ENCODE data around the gene OSBPL1A. TPM values are rescaled to one million over a fixed set of nuclear protein-coding genes. Genes with fewer than 3 reads are reported as not detected.

The OSBPL1A gene
- total and polyA plus RNA-seq, 10 of the 15 experiments (the other 5 are each of a cell fraction or from before 2014, with no cell fraction given) = 0.02 to 0.83 (median 0.11) TPM; not detected in 6

GRCh38 chr18:24204904-24205303 is 192.7 kb downstream of the OSBPL1A start:
- Histone ChIP-seq H3K36me3 (ENCODE audit: control insufficient read depth in 2 of 2, insufficient read depth in 2 of 2, low read length in 1 of 2) (no peaks in the 10 kb centered on the region), H3K4me3 (no peak overlapping the region), H3K4me1 (ENCODE audit: control insufficient read depth, insufficient read depth, low read length) (no peaks in the 10 kb centered on the region), H2AFZ (ENCODE audit: control insufficient read depth, low read depth, low read length) (no peak overlapping the region), H3K9ac (ENCODE audit: control insufficient read depth, insufficient read depth, low read length) (no peak overlapping the region), H3K79me2 (ENCODE audit: control insufficient read depth, insufficient read depth, low read length) (no peaks in the 10 kb centered on the region), H3K9me3 (replicated peaks; ENCODE audit: control insufficient read depth, insufficient read depth, low read length) (no peaks in the 10 kb centered on the region), H4K20me1 (ENCODE audit: control insufficient read depth, insufficient read depth) (no peaks in the 10 kb centered on the region; the same call in 1 of the 2 replicates), H3K4me2 (ENCODE audit: control insufficient read depth, insufficient read depth) (no peak overlapping the region), H3K27ac (ENCODE audit: control insufficient read depth, insufficient read depth) (no peak overlapping the region), H3K27me3 (replicated peaks in 1 of 2; ENCODE audit: control insufficient read depth in 2 of 2, insufficient read depth in 2 of 2, low read length in 1 of 2) (peaks cover 0 to 3% of the 10 kb centered on the region in 2 experiments; a peak in 2 of 4 replicates)
- no peak for DNase-seq (ENCODE audit: low read depth, low spot score)
- 25% methylated on average over 3 of the region's 3 CpGs for WGBS (ENCODE audit: insufficient coverage, insufficient replicate concordance, low lambda C conversion rate, missing lambda C conversion rate)
- POLR2A ChIA-PET = no interaction called here
- intact Hi-C loops (cut with micrococcal nuclease; ENCODE audit: unreplicated experiment) (no loop called here), in situ Hi-C loops (cut with MboI) (no loop called here)
- no peak for ATAC-seq
- SMC1A ChIA-PET (ENCODE audit: uncharacterized antibody, unreplicated experiment) = interaction anchor here (0.6 kb wide), 1 partner anchor 76 kb away, joined by 3 read pairs; no protein-coding TSS in a partner anchor
- no TSS peak for BruUV-seq (replicated peaks)
- RAD21 ChIA-PET (ENCODE audit: unreplicated experiment) = interaction anchor here (1.3 kb wide), 1 partner anchor 28 kb away, joined by 4 read pairs; no protein-coding TSS in a partner anchor
- no peak for TF ChIP-seq BHLHE40 (IDR thresholded peaks at IDR 0.05; ENCODE audit: borderline replicate concordance in 1 of 2, low read depth in 2 of 2, low read length in 1 of 2)
- TF ChIP-seq ZSCAN29 (IDR thresholded peaks at IDR 0.05) = no peak
- TF ChIP-seq SMC3 (IDR thresholded peaks at IDR 0.05; ENCODE audit: borderline replicate concordance, low read length) = no peak
- no peak for TF ChIP-seq NR2C2 (IDR thresholded peaks at IDR 0.05; ENCODE audit: borderline replicate concordance, control insufficient read depth, insufficient read length, low read depth)
- TF ChIP-seq SUPT20H (IDR thresholded peaks at IDR 0.05; ENCODE audit: borderline replicate concordance, control insufficient read depth, low read depth, low read length) = no peak
- no peak for TF ChIP-seq ELK1 (IDR thresholded peaks at IDR 0.05; ENCODE audit: low read depth, low read length)
- no peak for TF ChIP-seq CEBPB (IDR thresholded peaks at IDR 0.05; ENCODE audit: borderline replicate concordance in 1 of 2, low read depth in 2 of 2, low read length in 2 of 2)
- TF ChIP-seq FOXK2 (IDR thresholded peaks at IDR 0.05) = no peak
- no peak for TF ChIP-seq JUND (IDR thresholded peaks at IDR 0.05; ENCODE audit: low read depth, low read length)
- no peak for TF ChIP-seq SPI1 (IDR thresholded peaks at IDR 0.05; ENCODE audit: borderline replicate concordance, insufficient read depth, low read depth, low read length)
- TF ChIP-seq IRF4 (IDR thresholded peaks at IDR 0.05; ENCODE audit: low read depth, low read length) = no peak
- TF ChIP-seq, protein P1, sequence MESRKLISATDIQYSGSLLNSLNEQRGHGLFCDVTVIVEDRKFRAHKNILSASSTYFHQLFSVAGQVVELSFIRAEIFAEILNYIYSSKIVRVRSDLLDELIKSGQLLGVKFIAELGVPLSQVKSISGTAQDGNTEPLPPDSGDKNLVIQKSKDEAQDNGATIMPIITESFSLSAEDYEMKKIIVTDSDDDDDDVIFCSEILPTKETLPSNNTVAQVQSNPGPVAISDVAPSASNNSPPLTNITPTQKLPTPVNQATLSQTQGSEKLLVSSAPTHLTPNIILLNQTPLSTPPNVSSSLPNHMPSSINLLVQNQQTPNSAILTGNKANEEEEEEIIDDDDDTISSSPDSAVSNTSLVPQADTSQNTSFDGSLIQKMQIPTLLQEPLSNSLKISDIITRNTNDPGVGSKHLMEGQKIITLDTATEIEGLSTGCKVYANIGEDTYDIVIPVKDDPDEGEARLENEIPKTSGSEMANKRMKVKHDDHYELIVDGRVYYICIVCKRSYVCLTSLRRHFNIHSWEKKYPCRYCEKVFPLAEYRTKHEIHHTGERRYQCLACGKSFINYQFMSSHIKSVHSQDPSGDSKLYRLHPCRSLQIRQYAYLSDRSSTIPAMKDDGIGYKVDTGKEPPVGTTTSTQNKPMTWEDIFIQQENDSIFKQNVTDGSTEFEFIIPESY (IDR thresholded peaks at IDR 0.05) = no peak
- TF ChIP-seq POLR2AphosphoS2 (IDR thresholded peaks at IDR 0.05; ENCODE audit: low read depth, low read length) = no peak
- TF ChIP-seq BRCA1 (IDR thresholded peaks at IDR 0.05; ENCODE audit: low read depth, low read length) = no peak
- FAIRE-seq = no peak
- CTCF ChIA-PET = interaction anchor here (1.1 to 1.7 kb wide), 2 partner anchors 28 to 281 kb away, joined by 3 to 8 read pairs; no protein-coding TSS in a partner anchor
